ENCODE data around the gene MCF2L2. TPM values are rescaled to one million over a fixed set of nuclear protein-coding genes. Genes with fewer than 3 reads are reported as not detected.

Gene MCF2L2
- total RNA-seq, 1 donor from 2014 or later: 0.43 TPM

DNA sequence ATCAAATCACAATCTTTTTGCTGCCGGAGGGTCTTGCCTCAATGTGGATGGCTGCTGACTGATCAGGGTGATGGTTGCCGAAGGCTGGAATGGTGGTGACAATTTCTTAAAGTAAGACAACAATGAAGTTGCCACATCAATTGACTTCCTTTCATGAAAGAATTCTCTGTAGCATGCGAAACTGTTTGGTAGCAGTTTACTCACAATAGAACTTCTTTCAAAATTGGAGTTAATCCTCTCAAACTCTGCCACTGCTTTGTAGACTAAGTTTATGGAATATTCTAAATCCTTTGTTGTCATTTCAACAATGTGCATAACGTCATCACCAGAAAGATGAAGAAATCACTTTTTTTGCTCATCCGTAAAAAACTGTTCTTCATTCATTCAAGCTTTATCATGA is 109.5 kb downstream of the MCF2L2 start:
- H3K36me3 Mint-ChIP-seq (ENCODE audit: insufficient read depth): no peaks in the 10 kb centered on the region
- DNase-seq (ENCODE audit: low spot score, unreplicated experiment): no peak
- H3K27ac Mint-ChIP-seq: no peak overlapping the region
- H3K27me3 Mint-ChIP-seq: no peaks in the 10 kb centered on the region
- H3K9me3 Mint-ChIP-seq (ENCODE audit: low read depth): no peaks in the 10 kb centered on the region
- peaks cover 3% of the 10 kb centered on the region for H3K4me1 Mint-ChIP-seq (ENCODE audit: low read depth)
- H3K4me3 Mint-ChIP-seq (ENCODE audit: low read depth): no peak overlapping the region
- TF ChIP-seq, protein P1, sequence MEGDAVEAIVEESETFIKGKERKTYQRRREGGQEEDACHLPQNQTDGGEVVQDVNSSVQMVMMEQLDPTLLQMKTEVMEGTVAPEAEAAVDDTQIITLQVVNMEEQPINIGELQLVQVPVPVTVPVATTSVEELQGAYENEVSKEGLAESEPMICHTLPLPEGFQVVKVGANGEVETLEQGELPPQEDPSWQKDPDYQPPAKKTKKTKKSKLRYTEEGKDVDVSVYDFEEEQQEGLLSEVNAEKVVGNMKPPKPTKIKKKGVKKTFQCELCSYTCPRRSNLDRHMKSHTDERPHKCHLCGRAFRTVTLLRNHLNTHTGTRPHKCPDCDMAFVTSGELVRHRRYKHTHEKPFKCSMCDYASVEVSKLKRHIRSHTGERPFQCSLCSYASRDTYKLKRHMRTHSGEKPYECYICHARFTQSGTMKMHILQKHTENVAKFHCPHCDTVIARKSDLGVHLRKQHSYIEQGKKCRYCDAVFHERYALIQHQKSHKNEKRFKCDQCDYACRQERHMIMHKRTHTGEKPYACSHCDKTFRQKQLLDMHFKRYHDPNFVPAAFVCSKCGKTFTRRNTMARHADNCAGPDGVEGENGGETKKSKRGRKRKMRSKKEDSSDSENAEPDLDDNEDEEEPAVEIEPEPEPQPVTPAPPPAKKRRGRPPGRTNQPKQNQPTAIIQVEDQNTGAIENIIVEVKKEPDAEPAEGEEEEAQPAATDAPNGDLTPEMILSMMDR (IDR thresholded peaks at IDR 0.05; ENCODE audit: unreplicated experiment): no peak

DNA sequence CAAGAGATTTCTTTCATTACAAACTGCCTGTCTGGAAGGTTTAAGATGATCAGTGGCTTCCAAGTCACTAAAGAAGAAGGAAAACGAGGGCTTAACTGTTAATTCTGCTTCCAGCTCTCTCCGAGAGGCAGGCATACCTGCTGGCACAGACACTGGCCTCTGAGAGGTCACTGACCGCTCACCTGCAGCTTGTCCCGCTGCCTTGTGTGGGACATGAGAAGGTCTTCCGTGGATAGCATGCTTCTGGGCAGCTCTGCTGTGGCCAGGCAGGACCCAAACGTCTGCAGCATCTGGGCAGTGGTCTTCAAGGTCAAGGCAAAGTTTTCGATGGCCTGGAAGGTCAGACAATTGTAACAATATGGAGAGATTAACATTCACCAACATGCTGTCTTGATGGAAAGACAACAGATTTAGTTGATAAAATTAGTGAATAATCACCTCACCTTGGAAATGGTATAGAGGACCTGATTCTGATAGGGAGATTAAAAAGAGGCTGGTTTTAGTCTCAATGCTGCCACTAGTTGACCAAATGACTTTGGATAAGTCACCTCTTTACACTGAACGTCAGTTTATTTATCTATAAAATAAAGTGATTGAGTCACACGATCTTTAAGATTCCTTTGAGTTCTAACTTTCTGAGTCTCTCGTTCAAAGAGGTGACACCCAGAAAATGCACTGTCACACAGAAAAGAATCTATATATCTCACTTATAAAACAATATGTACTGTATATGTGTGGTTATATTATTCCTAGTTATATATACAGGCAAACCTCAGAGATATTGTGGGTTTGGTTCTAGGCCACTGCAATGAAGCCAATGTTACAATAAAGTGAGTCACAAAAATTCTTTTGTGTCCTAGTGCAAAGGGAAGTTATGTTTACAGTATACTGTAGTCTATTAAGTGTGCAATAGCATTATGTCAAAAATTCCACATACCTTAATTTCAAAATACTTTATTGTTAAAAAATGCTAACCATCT is 110.2 kb downstream of the MCF2L2 start:
- DNase-seq (ENCODE audit: low spot score, unreplicated experiment): no peak
- H3K27me3 Mint-ChIP-seq: peaks cover 2% of the 10 kb centered on the region
- H3K4me1 Mint-ChIP-seq (ENCODE audit: low read depth): peaks cover 3% of the 10 kb centered on the region
- H3K36me3 Mint-ChIP-seq (ENCODE audit: insufficient read depth): no peaks in the 10 kb centered on the region
- H3K27ac Mint-ChIP-seq: peak overlapping the region; percentile 47
- no peak overlapping the region for H3K4me3 Mint-ChIP-seq (ENCODE audit: low read depth)
- TF ChIP-seq, protein P1 (IDR thresholded peaks at IDR 0.05; ENCODE audit: unreplicated experiment): no peak
- H3K9me3 Mint-ChIP-seq (ENCODE audit: low read depth): no peaks in the 10 kb centered on the region

DNA sequence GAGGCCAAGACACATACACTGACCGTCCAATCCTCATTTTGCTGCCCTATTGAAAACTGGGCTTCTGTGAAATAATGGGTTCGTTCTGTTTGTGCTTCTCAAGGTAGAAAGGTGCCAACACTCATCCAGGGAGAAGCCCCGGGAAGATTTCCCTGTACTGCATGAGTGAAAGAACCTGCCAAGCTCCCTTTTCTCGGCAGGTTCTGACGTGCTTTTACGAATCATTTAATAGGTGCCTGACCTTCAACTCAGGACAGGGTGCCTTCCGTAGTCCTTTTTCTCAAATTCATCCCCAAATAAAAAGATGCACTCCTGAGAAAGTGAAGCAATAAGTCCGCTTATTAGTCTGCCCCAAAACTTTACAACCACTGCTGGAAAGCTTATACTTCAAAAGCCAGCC is 111.1 kb downstream of the MCF2L2 start:
- TF ChIP-seq, protein P1 (IDR thresholded peaks at IDR 0.05; ENCODE audit: unreplicated experiment): no peak
- Mint-ChIP-seq H3K36me3 (ENCODE audit: insufficient read depth) (no peaks in the 10 kb centered on the region), H3K4me1 (ENCODE audit: low read depth) (peaks cover 3% of the 10 kb centered on the region), H3K27ac (no peak overlapping the region), H3K27me3 (peaks cover 4% of the 10 kb centered on the region), H3K9me3 (ENCODE audit: low read depth) (no peaks in the 10 kb centered on the region), H3K4me3 (ENCODE audit: low read depth) (no peak overlapping the region)
- no peak for DNase-seq (ENCODE audit: low spot score, unreplicated experiment)

DNA sequence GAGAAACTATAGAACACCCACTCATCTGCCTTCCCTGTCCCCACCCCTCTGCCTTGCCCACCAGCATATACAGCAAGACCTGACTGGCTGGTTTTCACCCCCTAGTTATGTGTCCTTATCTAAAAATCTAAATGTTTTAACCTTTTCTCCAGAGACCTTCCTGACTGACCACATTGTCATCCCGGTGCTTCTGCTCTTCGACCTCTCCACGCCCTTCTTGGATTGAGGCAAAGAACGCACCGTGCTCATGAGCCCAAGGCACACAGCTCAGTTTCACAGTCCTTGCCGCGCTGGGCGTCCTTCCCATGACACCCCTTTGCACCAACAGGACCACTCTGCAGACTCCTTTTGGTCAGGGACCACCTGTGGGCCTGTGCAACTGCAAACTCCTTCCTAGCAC is 112.7 kb downstream of the MCF2L2 start:
- Mint-ChIP-seq H3K9me3 (ENCODE audit: low read depth) (no peaks in the 10 kb centered on the region), H3K27me3 (peaks cover 4% of the 10 kb centered on the region), H3K36me3 (ENCODE audit: insufficient read depth) (no peaks in the 10 kb centered on the region), H3K4me3 (ENCODE audit: low read depth) (no peak overlapping the region), H3K4me1 (ENCODE audit: low read depth) (peaks cover 3% of the 10 kb centered on the region), H3K27ac (no peak overlapping the region)
- DNase-seq (ENCODE audit: low spot score, unreplicated experiment): no peak
- TF ChIP-seq, protein P1 (IDR thresholded peaks at IDR 0.05; ENCODE audit: unreplicated experiment): no peak

DNA sequence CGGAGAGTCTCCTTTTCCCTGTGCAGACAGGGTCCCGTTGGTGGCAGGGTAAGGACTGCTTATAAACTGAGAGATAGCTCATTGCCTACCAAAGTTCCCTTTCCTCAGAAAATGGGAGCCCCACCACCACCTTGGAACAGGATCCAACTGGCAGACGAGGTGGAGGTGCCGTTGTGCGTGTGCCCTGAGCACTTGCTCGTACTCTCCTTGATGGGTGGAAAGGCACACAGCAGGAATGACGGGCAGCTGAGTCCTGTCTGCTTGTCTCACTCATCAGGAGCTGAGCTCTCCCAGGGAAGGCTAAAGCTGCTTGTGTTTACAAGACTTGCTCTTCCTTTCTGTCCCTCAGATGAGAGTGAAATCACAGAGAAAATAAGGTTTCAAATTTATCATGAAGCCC is 114.7 kb downstream of the MCF2L2 start:
- peaks cover 4% of the 10 kb centered on the region for H3K27me3 Mint-ChIP-seq
- H3K36me3 Mint-ChIP-seq (ENCODE audit: insufficient read depth): no peaks in the 10 kb centered on the region
- H3K4me3 Mint-ChIP-seq (ENCODE audit: low read depth): no peak overlapping the region
- peaks cover 3% of the 10 kb centered on the region for H3K4me1 Mint-ChIP-seq (ENCODE audit: low read depth)
- no peak overlapping the region for H3K27ac Mint-ChIP-seq
- DNase-seq (ENCODE audit: low spot score, unreplicated experiment): no peak
- TF ChIP-seq, protein P1 (IDR thresholded peaks at IDR 0.05; ENCODE audit: unreplicated experiment): no peak
- no peaks in the 10 kb centered on the region for H3K9me3 Mint-ChIP-seq (ENCODE audit: low read depth)
